NCI-H510A treated with DMSO at 0.1 percent for 48 hours (cell line): ENCODE data around the gene SPDYE16.
"Not testable (repeated sequence)": the region's sequence is repeated elsewhere in the genome, so short reads cannot be mapped to it uniquely, and the experiment has no call there.

Source experiments
- DNase-seq: peaks from one replicate; lab custom pipeline; 2025; lab: John Stamatoyannopoulos, UW

Gene SPDYE16

DNA sequence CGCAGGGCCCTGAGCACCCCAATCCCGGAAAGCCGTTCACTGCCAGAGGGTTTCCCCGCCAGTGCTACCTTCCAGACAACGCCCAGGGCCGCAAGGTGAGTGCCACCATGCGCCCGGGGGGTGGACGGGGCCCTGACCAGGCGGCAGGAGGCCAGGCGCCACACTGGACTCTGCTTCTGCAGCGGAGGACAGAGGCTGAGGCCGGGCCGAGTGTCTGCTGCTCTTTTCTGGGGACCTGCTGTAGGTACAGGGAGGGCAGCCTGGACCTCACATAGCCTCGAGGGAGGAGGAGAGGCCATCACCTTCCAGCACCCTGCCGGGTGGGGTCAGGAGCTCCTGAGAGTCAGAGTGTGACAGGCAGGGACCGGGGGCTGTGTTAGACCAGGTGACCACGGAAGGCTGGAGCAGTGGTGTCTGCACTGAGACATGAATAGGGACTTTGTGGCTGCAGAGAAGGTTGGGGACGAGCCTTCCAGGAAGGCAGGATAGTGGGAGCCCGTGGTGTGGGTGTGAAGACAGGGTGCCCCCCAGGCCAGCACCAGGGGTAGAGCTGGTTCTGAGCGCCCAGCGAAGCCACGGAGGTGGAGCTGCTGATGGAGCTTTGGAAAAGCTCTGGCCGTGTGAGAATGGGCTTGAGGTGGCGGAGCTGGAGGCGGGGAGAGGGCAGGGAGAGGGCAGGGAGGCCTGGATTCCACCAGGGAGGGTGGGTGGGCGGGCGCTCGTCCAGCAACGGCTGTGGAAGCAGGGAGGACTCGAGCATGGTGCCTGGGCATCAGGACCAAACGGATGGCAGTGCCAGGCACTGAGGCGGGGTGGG, 38.5 kb downstream of the SPDYE16 start:
- not testable (repeated sequence) for DNase-seq

DNA sequence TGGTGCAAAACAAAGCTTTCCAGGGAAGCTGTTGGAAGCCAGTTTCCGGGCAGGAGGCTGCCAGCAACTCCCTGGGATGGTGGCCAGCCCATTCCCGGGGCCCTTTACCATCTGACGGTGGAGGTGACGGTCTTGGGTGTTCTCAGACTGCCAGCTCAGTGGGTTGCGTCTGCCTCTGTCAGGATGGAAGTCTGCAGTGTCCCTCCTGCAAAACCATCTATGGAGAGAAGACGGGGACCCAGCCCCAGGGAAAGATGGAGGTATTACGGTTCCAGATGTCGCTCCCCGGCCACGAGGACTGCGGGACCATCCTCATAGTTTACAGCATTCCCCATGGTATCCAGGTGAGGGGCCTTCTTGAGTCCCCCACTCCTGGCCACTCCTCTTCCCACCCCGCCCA, 39.9 kb downstream of the SPDYE16 start:
- DNase-seq, result not testable (repeated sequence)

GRCh38 chr7:76502836-76503235, 40.3 kb downstream of the SPDYE16 start:
- not testable (repeated sequence) for DNase-seq

- DNase-seq, result not testable (repeated sequence)
Measured at GRCh38 chr7:76502224-76502623, 40.9 kb downstream of the SPDYE16 start.

- DNase-seq, result not testable (repeated sequence)
Measured at GRCh38 chr7:76499924-76500241, 43.2 kb downstream of the SPDYE16 start.

- DNase-seq, result not testable (repeated sequence)
Measured at GRCh38 chr7:76499201-76499923, 43.7 kb downstream of the SPDYE16 start.

DNA sequence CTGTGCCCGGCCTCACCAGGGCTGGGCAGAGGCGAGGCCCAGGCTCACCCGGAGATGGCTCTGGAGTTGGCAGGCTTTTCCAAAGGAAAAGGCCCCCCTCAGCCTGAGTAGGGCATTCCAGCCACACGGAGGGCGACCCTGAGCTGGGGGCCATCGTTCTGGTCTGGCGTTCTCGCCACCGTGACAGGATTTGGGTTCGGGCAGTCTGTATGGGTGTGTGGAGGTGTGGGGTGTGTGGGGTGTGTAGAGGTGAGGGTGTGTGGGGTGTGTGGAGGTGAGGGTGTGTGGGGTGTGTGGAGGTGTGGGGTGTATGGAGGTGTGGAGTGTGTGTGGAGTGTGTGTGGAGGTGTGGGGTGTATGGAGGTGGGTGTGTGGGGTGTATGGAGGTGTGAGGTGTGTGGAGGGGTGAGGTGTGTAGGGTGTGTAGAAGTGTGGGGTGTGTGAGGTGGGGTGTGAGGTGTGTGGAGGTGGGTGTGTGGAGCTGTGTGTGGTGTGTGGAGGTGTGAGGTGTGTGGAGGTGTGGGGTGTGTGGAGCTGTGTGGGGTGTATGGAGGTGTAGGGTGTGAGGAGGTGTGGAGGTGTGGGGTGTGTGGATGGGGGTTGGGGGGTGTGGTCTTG, 44.4 kb downstream of the SPDYE16 start:
- not testable (repeated sequence) for DNase-seq

- not testable (repeated sequence) for DNase-seq
Measured at GRCh38 chr7:76497918-76498582, 45.0 kb downstream of the SPDYE16 start.

GRCh38 chr7:76495717-76496116, 47.4 kb downstream of the SPDYE16 start:
- not testable (repeated sequence) for DNase-seq

DNA sequence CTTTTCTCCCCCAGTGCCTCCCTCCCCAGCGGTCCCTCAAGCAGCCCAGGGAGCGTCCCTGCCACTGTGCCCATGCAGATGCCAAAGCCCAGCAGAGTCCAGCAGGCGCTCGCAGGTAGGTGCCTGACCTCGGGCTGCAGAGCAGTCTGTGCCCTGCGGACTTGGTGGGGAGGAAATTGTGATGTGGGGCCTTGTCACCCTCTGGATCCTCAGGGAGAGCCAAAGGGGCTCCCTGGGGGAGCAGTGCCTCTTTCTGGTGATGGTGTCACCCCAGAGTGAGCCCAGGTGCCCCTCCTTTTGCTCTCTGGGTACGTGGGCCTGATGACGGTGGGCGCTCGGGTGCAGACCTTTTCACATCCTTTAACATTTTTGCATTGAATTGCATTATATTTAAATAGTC, 51.0 kb downstream of the SPDYE16 start:
- DNase-seq, result not testable (repeated sequence)

DNA sequence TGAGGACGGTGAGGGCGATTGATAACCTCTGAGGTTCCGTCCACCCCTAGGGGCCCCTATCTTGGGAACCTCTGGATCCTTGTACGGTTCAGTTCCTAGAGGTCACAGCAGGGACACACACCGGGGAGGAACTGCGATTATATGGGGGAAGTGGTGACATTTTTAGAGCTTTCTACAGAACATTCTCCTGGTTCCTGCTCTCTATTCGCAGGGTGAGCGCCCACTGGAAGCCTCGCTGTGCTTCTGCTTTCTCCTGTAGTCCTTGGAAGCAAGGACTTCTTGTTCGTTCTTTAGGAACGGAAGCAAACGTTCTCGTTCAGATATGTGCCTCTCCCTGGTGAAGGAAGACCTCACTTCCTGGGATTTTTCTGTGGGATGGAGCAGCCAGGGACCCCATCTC, 55.1 kb downstream of the SPDYE16 start:
- DNase-seq, result not testable (repeated sequence)

DNA sequence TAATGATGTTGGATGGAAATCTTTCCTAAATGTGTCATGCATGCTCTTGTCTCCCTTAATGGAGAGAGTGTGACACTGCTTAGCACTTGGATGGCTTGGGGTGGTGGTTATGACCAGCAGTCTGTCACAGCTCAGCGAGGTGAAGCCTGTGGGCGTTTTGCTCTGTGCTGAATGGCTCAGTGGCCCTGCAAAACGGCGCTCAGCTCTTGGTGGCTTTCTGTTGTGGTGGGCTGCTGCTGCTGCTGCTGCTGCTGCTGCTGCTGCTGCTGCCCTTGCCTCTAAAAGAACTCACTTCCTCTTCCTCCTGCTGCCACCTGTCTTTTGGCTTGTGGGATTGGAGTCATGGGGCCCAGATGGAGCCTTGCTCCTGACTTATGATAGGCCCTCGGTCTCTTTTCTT, 56.5 kb downstream of the SPDYE16 start:
- DNase-seq, result not testable (repeated sequence)

GRCh38 chr7:76485822-76486610, 57.1 kb downstream of the SPDYE16 start:
- DNase-seq, result not testable (repeated sequence)

DNA sequence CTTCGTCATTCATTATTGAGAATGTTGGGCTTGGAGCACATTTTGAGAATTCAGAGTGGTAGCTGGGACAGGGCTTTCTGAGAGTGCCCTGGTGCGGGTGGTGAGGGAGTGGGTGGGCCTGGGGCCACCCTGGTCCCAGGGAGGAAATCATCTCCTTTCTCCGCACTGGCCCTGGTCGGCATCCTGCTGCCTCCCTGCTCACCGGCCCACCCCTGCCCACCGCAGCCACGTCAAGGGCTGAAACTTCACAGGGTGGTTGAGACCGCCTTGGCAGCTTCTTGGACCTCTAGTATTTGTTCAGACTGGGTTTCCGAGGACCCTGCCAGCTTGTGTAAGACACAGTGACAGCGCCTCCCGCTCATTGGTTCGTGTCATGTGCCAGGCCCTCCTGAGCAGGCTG, 58.6 kb downstream of the SPDYE16 start:
- not testable (repeated sequence) for DNase-seq

GRCh38 chr7:76483081-76483480, 60.0 kb downstream of the SPDYE16 start:
- not testable (repeated sequence) for DNase-seq

DNA sequence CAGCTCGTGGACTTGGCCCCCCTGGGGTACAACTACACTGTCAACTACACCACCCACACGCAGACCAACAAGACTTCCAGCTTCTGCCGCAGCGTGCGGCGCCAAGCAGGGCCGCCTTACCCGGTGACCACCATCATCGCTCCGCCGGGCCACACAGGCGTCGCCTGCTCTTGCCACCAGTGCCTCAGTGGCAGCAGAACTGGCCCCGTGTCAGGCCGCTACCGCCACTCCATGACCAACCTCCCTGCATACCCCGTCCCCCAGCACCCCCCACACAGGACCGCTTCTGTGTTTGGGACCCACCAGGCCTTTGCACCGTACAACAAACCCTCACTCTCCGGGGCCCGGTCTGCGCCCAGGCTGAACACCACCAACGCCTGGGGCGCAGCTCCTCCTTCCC, 60.4 kb downstream of the SPDYE16 start:
- not testable (repeated sequence) for DNase-seq
